MM.1S (cell line): ENCODE data around the gene BMS1.

ENCODE experiments used
- EZH2 ChIP-seq: fragments of 300-600 bp; sonication (generic); optimal IDR thresholded peaks from 2 replicates; pipeline ENCODE3; 2017; ENCODE audit warnings: low read depth, mild to moderate bottlenecking, antibody characterized with exemption, low read length, mixed read lengths
- EZH2phosphoT487 ChIP-seq: fragments of 300-600 bp; sonication (generic); IDR thresholded peaks from 2 replicates; pipeline ENCODE4 v1.6.1; 2018; ENCODE audit warnings: antibody characterized with exemption, low read length

DNA sequence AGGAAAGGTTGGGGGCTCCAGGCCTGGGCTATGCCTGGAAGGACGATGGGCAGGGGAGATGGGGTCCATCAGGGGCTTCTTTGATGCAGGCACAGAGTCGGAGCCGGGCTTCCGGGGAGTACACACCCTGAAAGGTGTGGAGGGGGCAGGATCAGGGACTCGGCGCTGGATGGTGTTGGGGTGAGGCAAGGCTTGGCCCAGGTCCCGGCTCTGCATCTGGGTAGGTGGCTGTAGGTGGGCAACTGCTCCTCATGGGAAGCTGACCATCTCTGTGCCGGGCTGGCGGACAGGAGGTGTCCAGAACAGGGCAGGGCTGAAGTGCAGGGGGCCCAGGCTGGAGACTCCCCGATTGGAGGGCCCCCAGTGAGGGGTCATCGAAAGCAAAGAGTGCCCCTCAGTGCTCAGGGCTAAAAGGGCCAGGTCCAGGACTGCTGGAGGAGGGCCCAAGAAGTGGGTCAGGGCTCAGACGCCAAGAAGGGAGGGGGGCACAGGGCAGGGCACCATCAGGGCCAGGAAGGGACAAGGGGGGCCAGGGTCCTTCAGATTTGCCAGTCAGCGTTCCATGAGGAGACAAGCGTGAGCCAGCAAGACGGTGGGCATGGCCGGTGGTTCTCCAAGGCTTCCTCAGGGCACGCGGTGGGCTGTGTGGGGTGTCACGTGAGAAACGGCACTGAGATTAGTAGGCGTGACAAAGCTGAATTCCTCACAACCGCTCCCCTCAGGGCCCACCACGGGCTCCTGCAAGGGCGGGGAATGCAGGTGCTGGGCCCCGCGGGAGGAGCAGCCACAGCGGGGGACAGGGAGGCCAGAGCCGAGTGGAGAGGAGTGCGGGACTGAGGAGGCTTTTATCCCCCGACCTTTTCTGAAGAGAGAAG is 97.0 kb downstream of the BMS1 start:
- TF ChIP-seq EZH2phosphoT487: no peak
- no peak for TF ChIP-seq EZH2
